ENCODE measurements around the gene PLPP4. TPM values are rescaled to one million over a fixed set of nuclear protein-coding genes. Genes with fewer than 3 reads are reported as not detected.

Gene PLPP4
- total RNA-seq, 1 donor from 2014 or later = 2.5 TPM

GRCh38 chr10:120584786-120585185 is 127.8 kb downstream of the PLPP4 start:
- Histone ChIP-seq H3K4me1 (no peaks in the 10 kb centered on the region), H3K4me3 (no peak overlapping the region), H3K27me3 (no peaks in the 10 kb centered on the region), H3K36me3 (no peaks in the 10 kb centered on the region), H3K27ac (no peak overlapping the region), H3K9me3 (no peaks in the 10 kb centered on the region)
- TF ChIP-seq CTCF (IDR thresholded peaks at IDR 0.05) (no peak), POLR2A (IDR thresholded peaks at IDR 0.05) (no peak), POLR2AphosphoS5 (IDR thresholded peaks at IDR 0.05; ENCODE audit: insufficient read depth in 1 of 2, low read depth in 1 of 2) (no peak)
- no peak for DNase-seq (ENCODE audit: extremely low spot score in 2 of 2)
- intact Hi-C loops (cut with DNase I) = no loop called here

GRCh38 chr10:120586471-120586872 is 129.4 kb downstream of the PLPP4 start:
- H3K27me3 ChIP-seq = no peaks in the 10 kb centered on the region
- DNase-seq (ENCODE audit: extremely low spot score in 2 of 2) = peak in 1 of 2 donors; percentile 28
- H3K36me3 ChIP-seq = no peaks in the 10 kb centered on the region
- intact Hi-C loops (cut with DNase I) = no loop called here
- no peak for TF ChIP-seq POLR2A (IDR thresholded peaks at IDR 0.05)
- no peak for TF ChIP-seq POLR2AphosphoS5 (IDR thresholded peaks at IDR 0.05; ENCODE audit: insufficient read depth in 1 of 2, low read depth in 1 of 2)
- TF ChIP-seq CTCF (IDR thresholded peaks at IDR 0.05) = no peak
- no peaks in the 10 kb centered on the region for H3K4me1 ChIP-seq
- H3K9me3 ChIP-seq = no peaks in the 10 kb centered on the region
- no peak overlapping the region for H3K4me3 ChIP-seq
- no peak overlapping the region for H3K27ac ChIP-seq

- no peaks in the 10 kb centered on the region for H3K27me3 ChIP-seq
- H3K27ac ChIP-seq = no peak overlapping the region
- no peaks in the 10 kb centered on the region for H3K4me1 ChIP-seq
- H3K4me3 ChIP-seq = no peak overlapping the region
- TF ChIP-seq POLR2AphosphoS5 (IDR thresholded peaks at IDR 0.05; ENCODE audit: insufficient read depth in 1 of 2, low read depth in 1 of 2) = no peak
- no peak for TF ChIP-seq CTCF (IDR thresholded peaks at IDR 0.05)
- TF ChIP-seq POLR2A (IDR thresholded peaks at IDR 0.05) = no peak
- intact Hi-C loops (cut with DNase I) = no loop called here
- no peaks in the 10 kb centered on the region for H3K9me3 ChIP-seq
- peak in 1 of 2 donors; percentile 19 for DNase-seq (ENCODE audit: extremely low spot score in 2 of 2)
- H3K36me3 ChIP-seq = no peaks in the 10 kb centered on the region
Observed at GRCh38 chr10:120587061-120587460, 130.0 kb downstream of the PLPP4 start.

GRCh38 chr10:120588311-120588710 is 131.3 kb downstream of the PLPP4 start:
- no peak overlapping the region for H3K4me3 ChIP-seq
- no peaks in the 10 kb centered on the region for H3K27me3 ChIP-seq
- no peaks in the 10 kb centered on the region for H3K9me3 ChIP-seq
- no peak overlapping the region for H3K27ac ChIP-seq
- no peaks in the 10 kb centered on the region for H3K36me3 ChIP-seq
- DNase-seq (ENCODE audit: extremely low spot score in 2 of 2) = peak in 1 of 2 donors; percentile 16
- intact Hi-C loops (cut with DNase I) = no loop called here
- no peak for TF ChIP-seq CTCF (IDR thresholded peaks at IDR 0.05)
- TF ChIP-seq POLR2A (IDR thresholded peaks at IDR 0.05) = no peak
- TF ChIP-seq POLR2AphosphoS5 (IDR thresholded peaks at IDR 0.05; ENCODE audit: insufficient read depth in 1 of 2, low read depth in 1 of 2) = no peak
- no peaks in the 10 kb centered on the region for H3K4me1 ChIP-seq

GRCh38 chr10:120593693-120594092 is 136.7 kb downstream of the PLPP4 start:
- H3K27ac ChIP-seq = no peak overlapping the region
- TF ChIP-seq POLR2A (IDR thresholded peaks at IDR 0.05) (no peak), CTCF (IDR thresholded peaks at IDR 0.05) (no peak)
- H3K36me3 ChIP-seq = no peaks in the 10 kb centered on the region
- H3K9me3 ChIP-seq = no peaks in the 10 kb centered on the region
- intact Hi-C loops (cut with DNase I) = no loop called here
- H3K27me3 ChIP-seq = no peaks in the 10 kb centered on the region
- DNase-seq (ENCODE audit: extremely low spot score in 2 of 2) = peak in 1 of 2 donors; percentile 43
- H3K4me1 ChIP-seq = no peaks in the 10 kb centered on the region
- H3K4me3 ChIP-seq = no peak overlapping the region
